IPS DF 6.9 (cell line): ENCODE data around the gene C2CD4B.

Experiments used
- DNase-seq: peaks from one replicate; pipeline ENCODE4 v3.0.0-alpha.2; 2013; ENCODE audit warnings: low read depth, low spot score
- H3K27ac ChIP-seq: one replicate; pipeline ENCODE4 v1.5.1; 2013; ENCODE audit warnings: low read length, control low read depth
- H3K27me3 ChIP-seq: 2 replicates; pipeline ENCODE4 v1.6.1; 2013; ENCODE audit warnings: mild to moderate bottlenecking, low read length; ENCODE audit not compliant: control insufficient read depth, insufficient read depth
- H3K36me3 ChIP-seq: 2 replicates; pipeline ENCODE4 v1.6.1; 2013; ENCODE audit warnings: low read length; ENCODE audit not compliant: control insufficient read depth, insufficient read depth
- H3K4me1 ChIP-seq: 2 replicates; pipeline ENCODE4 v1.6.1; 2013; ENCODE audit warnings: low read length; ENCODE audit not compliant: control insufficient read depth, insufficient read depth
- H3K4me3 ChIP-seq: 2 replicates; pipeline ENCODE4 v1.5.1; 2013; ENCODE audit warnings: mild to moderate bottlenecking, low read length
- H3K9me3 ChIP-seq: 2 replicates; pipeline ENCODE4 v1.6.1; 2013; ENCODE audit warnings: low read length, inconsistent platforms; ENCODE audit not compliant: control insufficient read depth, insufficient read depth
- WGBS: extraction: QIAGEN DNeasy Blood & Tissue Kit; methylation state at CpG from one replicate; pipeline ENCODE4 v1.1.7; 2013; ENCODE audit warnings: mixed read lengths, missing lambda C conversion rate; ENCODE audit not compliant: insufficient read length, insufficient coverage; 5-methylcytosine and 5-hydroxymethylcytosine counted together

C2CD4B gene

GRCh38 chr15:62165104-62165792, at the start of gene C2CD4B:
Gene C2CD4B (minus strand): TSS chr15:62165285. CDS start chr15:62164984, 301 bp downstream.
- peak within 1 kb of the TSS; percentile 34; the same call in 1 of the 2 replicates for H3K4me3 ChIP-seq
- H3K27ac ChIP-seq, result no peak within 1 kb of the TSS

GRCh38 chr15:62212741-62213140, 47.7 kb upstream of the C2CD4B start:
- Histone ChIP-seq H3K4me3 (no peak overlapping the region), H3K9me3 (no peaks in the 10 kb centered on the region; the same call in 1 of the 2 replicates), H3K4me1 (no peaks in the 10 kb centered on the region), H3K27ac (no peak overlapping the region), H3K27me3 (no peaks in the 10 kb centered on the region), H3K36me3 (no peaks in the 10 kb centered on the region)
- no CpG with 5 or more reads among the region's 4 CpGs for WGBS
- no peak for DNase-seq

More at GRCh38 chr15:62165104-62165792, at the start of gene C2CD4B:
- no peaks in the 10 kb centered on the region for H3K36me3 ChIP-seq
- H3K9me3 ChIP-seq, result no peaks in the 10 kb centered on the region
- no CpG with 5 or more reads among the region's 34 CpGs for WGBS
- DNase-seq, result no peak
- peaks cover 22% of the 10 kb centered on the region for H3K27me3 ChIP-seq
- no peaks in the 10 kb centered on the region; the same call in 1 of the 2 replicates for H3K4me1 ChIP-seq

- H3K36me3 ChIP-seq, result no peaks in the 10 kb centered on the region
- WGBS, result no CpG with 5 or more reads among the region's 2 CpGs
Observed at GRCh38 chr15:62211348-62211747, 46.3 kb upstream of the C2CD4B start.

GRCh38 chr15:62209821-62210220, 44.7 kb upstream of the C2CD4B start:
- Histone ChIP-seq H3K4me1 (no peaks in the 10 kb centered on the region), H3K4me3 (no peak overlapping the region), H3K27ac (no peak overlapping the region), H3K27me3 (no peaks in the 10 kb centered on the region), H3K36me3 (no peaks in the 10 kb centered on the region), H3K9me3 (no peaks in the 10 kb centered on the region)
- no CpG with 5 or more reads among the region's 5 CpGs for WGBS
- DNase-seq, result no peak

More at GRCh38 chr15:62211348-62211747, 46.3 kb upstream of the C2CD4B start:
- DNase-seq, result no peak
- H3K4me3 ChIP-seq, result no peak overlapping the region
- H3K4me1 ChIP-seq, result no peaks in the 10 kb centered on the region
- no peaks in the 10 kb centered on the region for H3K27me3 ChIP-seq
- H3K9me3 ChIP-seq, result no peaks in the 10 kb centered on the region; the same call in 1 of the 2 replicates
- H3K27ac ChIP-seq, result no peak overlapping the region

- WGBS, result no CpG with 5 or more reads among the region's 1 CpG
- no peak for DNase-seq
- no peaks in the 10 kb centered on the region for H3K4me1 ChIP-seq
- no peaks in the 10 kb centered on the region for H3K9me3 ChIP-seq
- no peaks in the 10 kb centered on the region for H3K36me3 ChIP-seq
- no peak overlapping the region for H3K27ac ChIP-seq
- H3K4me3 ChIP-seq, result no peak overlapping the region
- no peaks in the 10 kb centered on the region for H3K27me3 ChIP-seq
Observed at GRCh38 chr15:62209322-62209721, 44.2 kb upstream of the C2CD4B start.

GRCh38 chr15:62208884-62209283, 43.8 kb upstream of the C2CD4B start:
- Histone ChIP-seq H3K9me3 (no peaks in the 10 kb centered on the region), H3K27ac (no peak overlapping the region), H3K27me3 (no peaks in the 10 kb centered on the region), H3K4me3 (no peak overlapping the region), H3K36me3 (no peaks in the 10 kb centered on the region), H3K4me1 (no peaks in the 10 kb centered on the region)
- WGBS, result no CpG with 5 or more reads among the region's 3 CpGs
- no peak for DNase-seq

- no peak overlapping the region for H3K27ac ChIP-seq
- DNase-seq, result no peak
- no peaks in the 10 kb centered on the region for H3K27me3 ChIP-seq
- H3K4me1 ChIP-seq, result no peaks in the 10 kb centered on the region
- WGBS, result no CpG with 5 or more reads among the region's 9 CpGs
- no peaks in the 10 kb centered on the region for H3K36me3 ChIP-seq
- H3K4me3 ChIP-seq, result no peak overlapping the region
- no peaks in the 10 kb centered on the region for H3K9me3 ChIP-seq
Observed at GRCh38 chr15:62208367-62208766, 43.3 kb upstream of the C2CD4B start.

- H3K9me3 ChIP-seq, result no peaks in the 10 kb centered on the region
- no CpG with 5 or more reads among the region's 2 CpGs for WGBS
- H3K27ac ChIP-seq, result no peak overlapping the region
- DNase-seq, result no peak
- no peaks in the 10 kb centered on the region for H3K4me1 ChIP-seq
- H3K27me3 ChIP-seq, result no peaks in the 10 kb centered on the region
- H3K36me3 ChIP-seq, result no peaks in the 10 kb centered on the region
- no peak overlapping the region for H3K4me3 ChIP-seq
Observed at GRCh38 chr15:62190675-62191074, 25.6 kb upstream of the C2CD4B start.

GRCh38 chr15:62190274-62190673, 25.2 kb upstream of the C2CD4B start:
- Histone ChIP-seq H3K27ac (no peak overlapping the region), H3K9me3 (no peaks in the 10 kb centered on the region), H3K4me1 (no peaks in the 10 kb centered on the region), H3K4me3 (no peak overlapping the region), H3K36me3 (no peaks in the 10 kb centered on the region), H3K27me3 (no peaks in the 10 kb centered on the region)
- no CpG with 5 or more reads among the region's 2 CpGs for WGBS
- DNase-seq, result no peak

- H3K4me3 ChIP-seq, result no peak overlapping the region
- H3K36me3 ChIP-seq, result no peaks in the 10 kb centered on the region
- H3K4me1 ChIP-seq, result no peaks in the 10 kb centered on the region
- DNase-seq, result no peak
- H3K27ac ChIP-seq, result no peak overlapping the region
- H3K9me3 ChIP-seq, result no peaks in the 10 kb centered on the region
- no peaks in the 10 kb centered on the region for H3K27me3 ChIP-seq
- no CpG with 5 or more reads among the region's 5 CpGs for WGBS
Observed at GRCh38 chr15:62188744-62189143, 23.7 kb upstream of the C2CD4B start.

GRCh38 chr15:62187910-62188309, 22.8 kb upstream of the C2CD4B start:
- Histone ChIP-seq H3K27ac (no peak overlapping the region), H3K9me3 (no peaks in the 10 kb centered on the region), H3K4me3 (no peak overlapping the region), H3K36me3 (no peaks in the 10 kb centered on the region), H3K27me3 (no peaks in the 10 kb centered on the region), H3K4me1 (no peaks in the 10 kb centered on the region)
- WGBS, result no CpG with 5 or more reads among the region's 1 CpG
- DNase-seq, result no peak
